GM10248 (cell line): ENCODE measurements around the gene PCP4.

ENCODE experiments used
- CTCF ChIA-PET: fragments of 300-600 bp; sonication (Branson Sonifier 250); formaldehyde crosslinking; extraction: SDS; loops from one replicate; lab custom pipeline; 2021; ENCODE audit warnings: antibody characterized with exemption; lab: Yijun Ruan, JAX
- POLR2A ChIA-PET: fragments of 350-650 bp; sonication (Branson Sonifier 250); formaldehyde crosslinking; extraction: SDS; loops from one replicate; lab custom pipeline; 2020; ENCODE audit warnings: antibody characterized with exemption; lab: Yijun Ruan, JAX
- DNase-seq: peaks from one replicate; pipeline ENCODE4 v3.0.0; 2012; ENCODE audit errors: extremely low spot score
- CTCF ChIP-seq: IDR thresholded peaks from 2 replicates; pipeline ENCODE4 v1.5.1; 2012; ENCODE audit warnings: mild to moderate bottlenecking, low read depth; ENCODE audit errors: extremely low read depth, missing control alignments, control extremely low read depth

PCP4 gene

DNA sequence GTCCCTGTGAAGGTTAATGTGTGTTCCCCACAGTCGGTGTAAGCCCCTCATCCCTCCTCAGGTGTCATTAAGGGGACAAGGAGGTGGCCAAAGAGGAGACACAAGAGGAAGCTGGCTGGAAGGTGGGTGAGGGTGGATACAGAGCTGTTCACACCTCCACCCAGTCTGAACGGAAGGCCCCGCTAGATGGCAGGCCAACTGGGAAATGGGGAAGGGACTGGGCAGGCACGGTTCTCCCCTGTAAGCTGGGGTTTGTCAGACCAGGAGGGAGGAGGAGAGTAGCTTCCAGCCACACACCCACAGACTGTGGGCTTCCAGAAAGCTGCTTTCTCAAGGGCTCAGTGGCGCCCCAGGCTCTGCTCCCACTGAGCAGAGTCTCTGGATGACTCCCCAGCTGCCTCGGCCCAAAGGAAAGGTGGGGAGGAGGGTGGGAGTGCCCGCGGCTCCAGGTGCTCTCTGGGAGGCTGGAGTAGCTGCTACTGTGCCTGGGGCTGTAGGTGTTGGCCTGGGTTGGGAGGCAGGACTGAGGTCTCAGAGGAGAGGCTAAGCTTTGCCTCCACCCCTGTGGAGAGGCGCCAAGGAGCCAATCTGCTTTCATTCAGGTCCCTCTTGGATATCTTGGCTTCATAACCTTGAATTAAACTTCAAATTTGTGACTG lies 41.2 kb downstream of the PCP4 start:
- POLR2A ChIA-PET: no interaction called here

DNA sequence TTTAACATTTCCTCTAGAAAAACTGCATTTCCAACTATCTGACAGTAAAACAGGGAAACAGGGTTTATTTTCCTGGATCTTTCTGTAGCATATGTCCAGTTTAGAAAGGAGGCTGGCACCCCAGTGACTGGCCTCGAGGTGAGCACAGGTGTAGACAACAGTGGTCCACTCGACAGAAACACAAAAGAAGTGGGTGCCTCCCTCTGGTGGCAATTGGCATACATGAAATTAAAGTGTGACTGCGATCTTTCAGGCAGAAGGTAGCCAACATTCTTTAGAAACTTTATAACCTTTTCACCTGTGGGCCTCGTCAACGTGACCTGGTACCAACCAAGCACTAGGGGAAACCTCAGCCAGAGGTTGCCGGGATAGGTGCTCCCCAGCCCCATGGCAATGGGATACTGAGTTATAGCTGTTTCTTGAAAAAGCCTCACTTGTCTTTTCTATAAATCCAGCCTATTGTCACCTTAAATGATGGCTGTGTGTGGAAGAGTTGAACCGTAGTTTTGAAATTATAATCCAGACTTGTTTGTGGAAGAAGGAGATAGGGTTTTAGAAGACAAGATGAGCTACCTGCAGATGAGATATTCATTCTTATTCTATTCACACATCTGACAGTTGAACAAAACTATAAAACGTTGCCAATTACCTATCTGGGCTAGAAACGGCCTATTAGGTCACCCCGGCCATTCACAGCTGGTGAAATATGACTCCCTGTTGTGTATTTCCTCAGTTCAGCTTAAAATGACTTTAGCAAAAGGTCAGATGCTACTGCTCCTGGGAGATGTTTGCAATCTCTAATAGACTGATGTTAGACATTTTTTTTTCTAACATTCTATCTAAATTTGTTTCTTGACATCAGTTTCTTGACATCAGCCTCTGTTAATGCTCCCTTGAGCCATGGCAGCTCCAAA lies 44.3 kb downstream of the PCP4 start:
- POLR2A ChIA-PET: no interaction called here
- CTCF ChIA-PET: no interaction called here
- DNase-seq: no peak
- TF ChIP-seq CTCF: no peak

More for the DNA sequence above, 41.2 kb downstream of the PCP4 start:
- CTCF ChIA-PET: interaction anchor here (0.8 kb wide), 1 partner anchor 11 kb away, joined by 3 read pairs; no protein-coding TSS in a partner anchor
- no peak for DNase-seq
- TF ChIP-seq CTCF: no peak

- ChIA-PET POLR2A (no interaction called here), CTCF (interaction anchor here (1.2 kb wide), 1 partner anchor 8 kb away, joined by 3 read pairs; no protein-coding TSS in a partner anchor)
- TF ChIP-seq CTCF: no peak
- no peak for DNase-seq
Observed at GRCh38 chr21:39913706-39914305, 46.6 kb downstream of the PCP4 start.

DNA sequence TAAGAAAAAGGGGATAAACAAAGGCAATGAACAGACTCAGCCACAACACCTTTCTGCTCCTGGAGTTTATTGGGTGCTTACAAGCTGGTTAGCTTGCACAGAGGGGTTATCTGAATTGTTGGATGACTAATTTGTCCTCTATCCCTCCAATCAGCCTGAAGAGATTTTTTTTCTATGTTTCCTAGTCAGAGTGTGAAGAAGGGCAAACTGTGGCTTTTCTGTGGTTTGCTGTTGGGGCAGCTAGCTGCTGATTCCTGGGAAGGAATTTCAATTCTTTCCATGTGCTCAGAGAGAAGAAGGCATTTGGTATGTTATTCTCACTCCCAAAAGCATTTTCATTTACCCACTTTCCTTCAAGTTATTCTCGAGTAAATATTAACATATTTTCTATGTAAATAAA lies 48.6 kb downstream of the PCP4 start:
- CTCF ChIA-PET: no interaction called here
- no peak for DNase-seq
- TF ChIP-seq CTCF: no peak
- POLR2A ChIA-PET: no interaction called here

DNA sequence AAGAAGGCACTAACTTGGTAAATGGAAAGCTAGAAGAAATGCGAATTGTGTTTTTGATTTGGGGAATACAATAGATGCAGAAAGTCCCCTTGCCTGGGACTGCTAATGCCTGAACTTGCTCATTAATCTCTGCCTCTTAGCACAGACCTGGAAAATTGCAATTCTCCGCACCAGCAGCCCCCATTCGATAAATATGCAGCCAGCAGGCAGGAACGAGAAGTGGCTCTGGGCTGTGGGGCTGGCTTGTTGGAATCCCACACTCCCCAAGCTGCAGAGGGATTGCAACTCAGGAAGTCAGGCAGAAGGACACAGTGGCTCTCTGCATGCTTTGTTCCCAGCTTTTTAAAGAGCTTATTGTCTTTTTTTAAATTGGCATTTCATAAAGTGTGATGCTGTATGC lies 51.3 kb downstream of the PCP4 start:
- TF ChIP-seq CTCF: no peak
- DNase-seq: no peak
- CTCF ChIA-PET: no interaction called here
- POLR2A ChIA-PET: no interaction called here

- DNase-seq: no peak
- CTCF ChIA-PET: interaction anchor here (0.9 to 1.2 kb wide), 2 partner anchors 10 to 1014 kb away, joined by 3 to 4 read pairs; no protein-coding TSS in a partner anchor
- POLR2A ChIA-PET: no interaction called here
- TF ChIP-seq CTCF: no peak
Observed at GRCh38 chr21:39923476-39923875, 56.2 kb downstream of the PCP4 start.
